Loucy (cell line): Measurements from ENCODE around the gene CAMK1D.

ENCODE experiments used
- H2AFZ ChIP-seq: fragments of 200-600 bp; sonication (generic); 2 replicates; pipeline ENCODE4 v1.6.0; 2016; ENCODE audit warnings: antibody characterized with exemption, mild to moderate bottlenecking, low read length, moderate library complexity
- H3F3A ChIP-seq: fragments of 200-600 bp; 2 replicates; pipeline ENCODE4 v1.6.0; 2016; ENCODE audit warnings: antibody characterized with exemption, low read depth, mild to moderate bottlenecking
- H3K27me3 ChIP-seq: fragments of 200-600 bp; sonication (generic); 2 replicates; pipeline ENCODE4 v1.6.1; 2014; ENCODE audit warnings: low read length, mild to moderate bottlenecking; ENCODE audit not compliant: insufficient read depth, poor library complexity, severe bottlenecking
- H3K36me3 ChIP-seq: fragments of 200-600 bp; sonication (generic); 2 replicates; pipeline ENCODE4 v1.6.1; 2016; ENCODE audit warnings: low read length; ENCODE audit not compliant: insufficient read depth
- H3K4me1 ChIP-seq: fragments of 200-600 bp; sonication (generic); 2 replicates; pipeline ENCODE4 v1.5.1; 2014; ENCODE audit warnings: low read length, mild to moderate bottlenecking; ENCODE audit not compliant: insufficient read depth, poor library complexity, severe bottlenecking
- H3K4me2 ChIP-seq: fragments of 200-600 bp; sonication (generic); 2 replicates; pipeline ENCODE4 v1.6.0; 2014; ENCODE audit warnings: antibody characterized with exemption, low read length, low read depth, mild to moderate bottlenecking; ENCODE audit not compliant: poor library complexity, severe bottlenecking
- H3K4me3 ChIP-seq: fragments of 200-600 bp; sonication (generic); 2 replicates; pipeline ENCODE4 v1.5.1; 2014; ENCODE audit warnings: low read length, mild to moderate bottlenecking, mixed read lengths; ENCODE audit not compliant: poor library complexity, severe bottlenecking
- H3K79me2 ChIP-seq: fragments of 200-600 bp; sonication (generic); 2 replicates; pipeline ENCODE4 v1.6.1; 2014; ENCODE audit warnings: low read length; ENCODE audit not compliant: insufficient read depth
- H3K9ac ChIP-seq: fragments of 200-600 bp; sonication (generic); 2 replicates; pipeline ENCODE4 v1.6.0; 2014; ENCODE audit warnings: mild to moderate bottlenecking, low read depth, low read length, moderate library complexity; ENCODE audit not compliant: poor library complexity, severe bottlenecking
- H3K9me2 ChIP-seq: fragments of 200-600 bp; sonication (generic); replicated peaks from 2 replicates; pipeline ENCODE4 v1.6.1; 2016; ENCODE audit warnings: low read depth, low read length, mixed read lengths
- H3K9me3 ChIP-seq: fragments of 200-600 bp; sonication (generic); 2 replicates; pipeline ENCODE4 v1.6.1; 2014; ENCODE audit warnings: mild to moderate bottlenecking, antibody characterized with exemption, low read length, low read depth; ENCODE audit not compliant: insufficient read depth
- H4K20me1 ChIP-seq: fragments of 200-600 bp; sonication (generic); 2 replicates; pipeline ENCODE4 v1.6.0; 2014; ENCODE audit warnings: antibody characterized with exemption, low read length, mild to moderate bottlenecking; ENCODE audit not compliant: insufficient read depth, poor library complexity, severe bottlenecking
- EZH2phosphoT487 ChIP-seq: fragments of 200-600 bp; IDR thresholded peaks from 2 replicates; pipeline ENCODE4 v1.6.1; 2018; ENCODE audit warnings: antibody characterized with exemption, mild to moderate bottlenecking, moderate library complexity, borderline replicate concordance
- TF ChIP-seq, protein P1 (sequence below): fragments of 200-600 bp; sonication (generic); conservative IDR thresholded peaks from 2 replicates; pipeline ENCODE4 v1.5.1; 2014; ENCODE audit warnings: mild to moderate bottlenecking, antibody characterized with exemption, low read length

Gene CAMK1D

DNA sequence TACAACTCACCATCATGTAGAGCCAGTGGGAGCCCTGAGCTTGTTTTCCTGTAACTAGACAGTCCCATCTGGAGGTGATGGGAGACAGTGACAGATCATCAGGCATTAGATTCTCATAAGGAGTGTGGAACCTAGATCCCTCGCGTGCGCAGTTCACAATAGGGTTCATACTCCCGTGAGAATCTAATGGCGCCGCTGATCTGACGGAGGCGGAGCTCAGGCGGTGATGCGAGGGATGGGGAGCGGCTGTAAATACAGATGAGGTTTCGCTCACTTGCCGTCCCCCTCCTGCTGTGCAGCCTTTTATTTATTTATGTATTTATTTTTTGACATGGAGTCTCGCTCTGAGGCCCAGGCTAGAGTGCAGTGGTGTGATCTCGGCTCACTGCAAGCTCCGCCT is 139.3 kb downstream of the CAMK1D start:
- no peak overlapping the region for H3K4me3 ChIP-seq

DNA sequence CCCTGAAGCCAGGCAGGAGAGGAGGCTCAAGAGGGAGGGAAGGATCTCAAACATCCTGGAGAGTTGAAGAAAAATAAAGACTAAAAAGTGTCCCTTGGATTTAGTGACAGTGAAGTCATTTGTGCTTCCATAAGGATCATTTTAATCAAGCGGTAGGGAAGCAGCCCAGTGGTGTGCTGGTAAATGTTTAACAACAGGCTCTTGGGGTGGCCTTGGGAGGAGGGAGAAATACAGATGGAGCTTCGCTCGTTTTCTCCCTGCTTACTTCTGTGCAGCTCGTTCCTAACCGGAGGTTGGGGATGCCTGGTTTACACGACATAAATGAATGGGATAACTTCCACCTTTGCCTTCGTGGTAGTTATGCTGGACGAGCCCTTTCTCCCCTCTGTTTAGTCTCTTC is 140.0 kb downstream of the CAMK1D start:
- Histone ChIP-seq H3K27me3 (no peaks in the 10 kb centered on the region), H3K4me2 (no peak overlapping the region), H3K9ac (no peak overlapping the region), H3K4me3 (no peak overlapping the region), H3K9me2 (no peaks in the 10 kb centered on the region), H3K4me1 (peaks cover 7% of the 10 kb centered on the region), H3K36me3 (no peaks in the 10 kb centered on the region), H3F3A (no peaks in the 10 kb centered on the region), H3K79me2 (no peaks in the 10 kb centered on the region), H3K9me3 (no peaks in the 10 kb centered on the region), H2AFZ (no peak overlapping the region), H4K20me1 (no peaks in the 10 kb centered on the region)
- TF ChIP-seq, protein P1, sequence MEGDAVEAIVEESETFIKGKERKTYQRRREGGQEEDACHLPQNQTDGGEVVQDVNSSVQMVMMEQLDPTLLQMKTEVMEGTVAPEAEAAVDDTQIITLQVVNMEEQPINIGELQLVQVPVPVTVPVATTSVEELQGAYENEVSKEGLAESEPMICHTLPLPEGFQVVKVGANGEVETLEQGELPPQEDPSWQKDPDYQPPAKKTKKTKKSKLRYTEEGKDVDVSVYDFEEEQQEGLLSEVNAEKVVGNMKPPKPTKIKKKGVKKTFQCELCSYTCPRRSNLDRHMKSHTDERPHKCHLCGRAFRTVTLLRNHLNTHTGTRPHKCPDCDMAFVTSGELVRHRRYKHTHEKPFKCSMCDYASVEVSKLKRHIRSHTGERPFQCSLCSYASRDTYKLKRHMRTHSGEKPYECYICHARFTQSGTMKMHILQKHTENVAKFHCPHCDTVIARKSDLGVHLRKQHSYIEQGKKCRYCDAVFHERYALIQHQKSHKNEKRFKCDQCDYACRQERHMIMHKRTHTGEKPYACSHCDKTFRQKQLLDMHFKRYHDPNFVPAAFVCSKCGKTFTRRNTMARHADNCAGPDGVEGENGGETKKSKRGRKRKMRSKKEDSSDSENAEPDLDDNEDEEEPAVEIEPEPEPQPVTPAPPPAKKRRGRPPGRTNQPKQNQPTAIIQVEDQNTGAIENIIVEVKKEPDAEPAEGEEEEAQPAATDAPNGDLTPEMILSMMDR: no peak
- TF ChIP-seq EZH2phosphoT487: no peak

More for the DNA sequence above, 139.3 kb downstream of the CAMK1D start:
- Histone ChIP-seq H3K4me2 (no peak overlapping the region), H3K27me3 (no peaks in the 10 kb centered on the region), H3K4me1 (peaks cover 7% of the 10 kb centered on the region), H3K79me2 (no peaks in the 10 kb centered on the region), H2AFZ (no peak overlapping the region), H4K20me1 (no peaks in the 10 kb centered on the region), H3K9ac (no peak overlapping the region), H3K36me3 (no peaks in the 10 kb centered on the region), H3F3A (no peaks in the 10 kb centered on the region), H3K9me2 (no peaks in the 10 kb centered on the region), H3K9me3 (no peaks in the 10 kb centered on the region)
- TF ChIP-seq, protein P1: no peak
- TF ChIP-seq EZH2phosphoT487: no peak

GRCh38 chr10:12489806-12490205 is 140.5 kb downstream of the CAMK1D start:
- Histone ChIP-seq H2AFZ (no peak overlapping the region), H3K9ac (no peak overlapping the region), H3K4me2 (no peak overlapping the region), H3K9me3 (no peaks in the 10 kb centered on the region), H3K4me3 (no peak overlapping the region), H3K4me1 (peaks cover 7% of the 10 kb centered on the region), H3K27me3 (no peaks in the 10 kb centered on the region), H4K20me1 (no peaks in the 10 kb centered on the region), H3K36me3 (no peaks in the 10 kb centered on the region), H3K9me2 (no peaks in the 10 kb centered on the region), H3F3A (no peaks in the 10 kb centered on the region), H3K79me2 (no peaks in the 10 kb centered on the region)
- TF ChIP-seq EZH2phosphoT487: no peak
- TF ChIP-seq, protein P1: no peak
